SH-SY5Y (cell line): ENCODE results near the gene ACTR5.

Source experiments
- GATA2 ChIP-seq: IDR thresholded peaks from 2 replicates; pipeline ENCODE4 v1.6.1; 2011; ENCODE audit warnings: mild to moderate bottlenecking, low read depth, low read length
- GATA3 ChIP-seq: IDR thresholded peaks from 2 replicates; pipeline ENCODE4 v1.6.1; 2011; ENCODE audit warnings: low read depth, mild to moderate bottlenecking, low read length, moderate library complexity

DNA sequence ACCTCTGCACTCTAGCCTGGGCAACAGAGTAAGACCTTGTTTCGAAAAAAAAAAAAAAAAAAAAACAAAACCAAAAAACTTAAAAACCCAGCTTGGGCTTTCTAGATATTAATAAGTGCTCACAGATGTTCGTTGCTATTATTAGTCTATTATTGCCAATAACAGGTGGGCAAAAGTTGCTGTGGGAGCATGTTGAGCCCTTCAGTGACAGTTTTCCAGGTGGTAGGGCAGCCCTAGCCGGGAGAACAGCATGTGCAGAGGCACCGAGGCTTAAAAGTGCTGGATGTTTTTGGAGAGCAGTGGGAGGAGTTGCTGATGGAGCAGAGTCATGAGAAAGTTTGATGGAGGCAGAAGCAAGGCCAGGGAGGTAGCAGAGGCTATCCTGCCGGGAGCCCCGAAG is 61.7 kb downstream of the ACTR5 start:
- TF ChIP-seq GATA3 (no peak), GATA2 (no peak)
